ENCODE data around the gene ZNF175.

Gene ZNF175

DNA sequence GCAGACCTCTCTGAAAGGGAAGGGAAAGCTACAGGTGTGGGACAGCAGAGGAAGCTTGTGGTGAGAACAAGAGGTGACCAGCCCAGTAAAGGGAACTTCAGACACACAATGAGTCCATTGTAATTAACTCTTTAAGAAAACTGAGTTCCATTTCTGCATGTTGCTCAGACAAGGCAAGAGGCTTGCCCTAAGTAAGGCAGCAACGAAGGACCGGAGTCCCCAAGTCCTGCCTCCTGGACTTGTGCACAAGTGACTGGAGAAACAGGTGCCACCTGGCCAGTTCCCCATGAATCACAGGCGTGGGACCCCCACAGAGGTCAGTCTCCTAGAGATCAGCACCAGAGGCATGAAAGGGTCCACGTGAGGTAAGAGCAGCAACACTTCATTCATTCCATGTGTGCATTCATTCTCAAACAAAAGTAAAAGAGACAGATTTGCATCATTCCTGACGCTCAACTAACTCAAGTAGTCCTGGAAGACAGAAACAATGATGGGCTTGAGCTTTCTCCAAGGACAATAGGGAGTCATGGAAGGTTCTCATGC, 24.9 kb upstream of the ZNF175 start:
- TF ChIP-seq, protein P1, sequence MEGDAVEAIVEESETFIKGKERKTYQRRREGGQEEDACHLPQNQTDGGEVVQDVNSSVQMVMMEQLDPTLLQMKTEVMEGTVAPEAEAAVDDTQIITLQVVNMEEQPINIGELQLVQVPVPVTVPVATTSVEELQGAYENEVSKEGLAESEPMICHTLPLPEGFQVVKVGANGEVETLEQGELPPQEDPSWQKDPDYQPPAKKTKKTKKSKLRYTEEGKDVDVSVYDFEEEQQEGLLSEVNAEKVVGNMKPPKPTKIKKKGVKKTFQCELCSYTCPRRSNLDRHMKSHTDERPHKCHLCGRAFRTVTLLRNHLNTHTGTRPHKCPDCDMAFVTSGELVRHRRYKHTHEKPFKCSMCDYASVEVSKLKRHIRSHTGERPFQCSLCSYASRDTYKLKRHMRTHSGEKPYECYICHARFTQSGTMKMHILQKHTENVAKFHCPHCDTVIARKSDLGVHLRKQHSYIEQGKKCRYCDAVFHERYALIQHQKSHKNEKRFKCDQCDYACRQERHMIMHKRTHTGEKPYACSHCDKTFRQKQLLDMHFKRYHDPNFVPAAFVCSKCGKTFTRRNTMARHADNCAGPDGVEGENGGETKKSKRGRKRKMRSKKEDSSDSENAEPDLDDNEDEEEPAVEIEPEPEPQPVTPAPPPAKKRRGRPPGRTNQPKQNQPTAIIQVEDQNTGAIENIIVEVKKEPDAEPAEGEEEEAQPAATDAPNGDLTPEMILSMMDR (conservative IDR thresholded peaks at IDR 0.05) = no peak
- peak overlapping the region; percentile 82 for H3K27ac ChIP-seq

DNA sequence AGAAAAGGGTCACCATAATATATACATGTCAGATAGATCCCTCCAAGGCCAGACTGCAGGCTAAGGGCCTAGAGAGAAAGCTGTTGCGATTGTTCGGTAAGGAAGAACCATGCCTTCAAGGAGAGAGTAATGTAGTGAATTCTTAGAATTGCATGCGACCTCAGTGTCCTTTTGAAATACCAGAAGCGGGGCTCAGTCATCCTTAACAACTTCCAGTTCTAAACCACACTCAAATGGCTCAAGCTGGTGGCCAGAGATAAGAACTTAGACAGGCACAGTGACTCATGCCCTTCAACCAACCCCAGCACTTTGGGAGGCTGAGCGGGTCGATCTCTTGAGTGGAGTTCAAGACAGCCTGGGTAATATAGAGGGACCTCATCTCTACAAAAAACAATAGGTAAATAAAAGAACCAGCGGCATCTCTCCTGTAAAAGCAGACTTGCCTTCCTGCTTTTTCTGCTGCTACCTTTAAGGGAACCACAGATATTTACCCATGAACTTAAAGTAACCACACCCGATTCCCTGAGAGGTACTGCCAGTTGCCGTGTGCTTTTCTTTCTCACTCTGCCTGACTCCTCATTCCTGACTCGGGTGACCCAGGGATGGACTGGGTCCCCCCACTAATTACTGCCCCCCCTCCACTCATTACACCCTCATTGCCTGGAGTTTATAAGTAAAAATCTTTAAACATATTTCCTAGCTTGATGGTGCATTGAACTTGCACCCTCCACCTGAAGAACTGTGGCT, 24.3 kb upstream of the ZNF175 start:
- TF ChIP-seq, protein P1 (conservative IDR thresholded peaks at IDR 0.05) = no peak
- H3K27ac ChIP-seq = peak overlapping the region; percentile 82

DNA sequence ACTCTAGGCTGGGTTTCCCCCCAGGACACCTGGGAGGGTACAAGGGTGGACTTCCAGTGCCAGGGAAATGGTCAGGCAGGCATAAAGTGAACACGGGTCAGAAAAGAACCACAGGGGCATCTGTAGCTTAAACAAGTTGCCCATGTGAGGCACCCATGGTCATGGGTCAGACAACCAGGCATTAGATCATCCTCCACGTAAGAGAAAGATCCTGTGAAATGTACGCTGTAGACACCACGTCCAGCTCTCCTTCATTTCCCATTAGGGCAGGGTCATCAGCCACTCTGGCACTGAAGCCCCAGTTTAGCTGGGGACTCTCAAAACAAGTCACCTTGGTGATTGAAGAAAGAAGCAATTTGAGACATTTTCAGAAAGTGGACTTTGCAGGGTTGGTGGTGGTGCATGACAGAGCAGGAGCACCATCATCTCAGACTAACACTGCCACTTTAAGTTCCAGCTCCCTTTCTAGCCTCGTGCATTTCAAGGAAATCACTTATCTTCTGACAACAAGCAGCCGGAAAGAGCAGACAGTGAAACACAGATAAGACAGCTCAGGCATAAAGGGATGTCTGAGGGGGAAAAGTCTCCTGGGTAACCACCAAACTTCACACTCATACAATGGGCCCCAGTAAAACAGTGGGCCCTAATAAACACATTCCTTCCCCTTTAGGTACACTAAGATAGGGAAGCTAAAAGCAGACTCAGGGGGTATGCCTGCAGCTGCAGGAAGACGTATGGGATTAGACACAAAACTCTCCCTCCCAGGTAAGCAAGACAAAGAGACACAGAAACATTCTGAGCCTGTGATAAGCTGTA, 23.5 kb upstream of the ZNF175 start:
- TF ChIP-seq, protein P1 (conservative IDR thresholded peaks at IDR 0.05) = no peak

DNA sequence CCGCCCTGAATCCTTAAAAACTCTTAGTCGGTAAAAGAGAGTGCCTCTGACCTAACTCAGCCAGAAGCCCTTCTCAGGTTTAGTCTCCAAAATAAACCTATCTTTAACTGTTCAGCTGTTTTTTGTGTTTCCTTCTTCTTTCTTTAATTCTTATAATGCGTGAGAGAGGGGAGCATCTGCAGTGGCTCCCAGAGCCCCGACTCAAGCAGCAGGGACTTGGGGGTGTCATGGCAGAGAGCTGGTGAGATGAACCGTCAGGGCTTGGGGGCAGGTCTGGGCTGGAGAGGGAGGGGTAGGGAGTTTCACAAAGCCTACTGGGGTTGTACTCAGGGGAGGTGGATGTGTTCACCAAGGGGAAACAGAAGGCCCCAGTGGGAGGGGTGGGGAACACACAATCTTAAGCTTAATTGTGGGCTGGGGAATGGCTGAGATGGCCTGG, 22.9 kb upstream of the ZNF175 start:
- peak overlapping the region; percentile 82 for H3K27ac ChIP-seq

More for the DNA sequence above, 23.5 kb upstream of the ZNF175 start:
- peak overlapping the region; percentile 82 for H3K27ac ChIP-seq

DNA sequence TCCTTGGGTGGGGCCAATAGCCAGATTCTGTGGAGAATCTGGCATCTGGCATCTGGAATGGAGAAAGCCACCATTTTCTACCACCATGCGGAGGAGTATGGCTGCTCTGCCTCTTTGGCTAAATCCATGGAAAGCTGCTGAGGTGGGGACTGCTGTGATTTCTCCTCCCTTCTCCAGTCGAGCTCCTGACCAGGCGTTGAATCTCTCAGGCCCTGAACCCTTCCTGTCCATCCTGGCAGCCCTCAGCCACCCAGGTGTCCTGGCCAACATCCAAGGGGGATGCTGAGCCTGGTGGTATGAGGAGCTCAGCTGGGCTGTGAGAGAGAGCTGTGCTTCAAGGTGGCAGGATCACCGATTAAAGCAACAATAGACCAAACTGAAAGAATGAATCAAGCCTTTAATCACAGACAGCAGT, 22.2 kb upstream of the ZNF175 start:
- TF ChIP-seq, protein P1 (conservative IDR thresholded peaks at IDR 0.05) = no peak
- peak overlapping the region; percentile 82 for H3K27ac ChIP-seq

More for the DNA sequence above, 22.9 kb upstream of the ZNF175 start:
- TF ChIP-seq, protein P1 (conservative IDR thresholded peaks at IDR 0.05) = no peak

DNA sequence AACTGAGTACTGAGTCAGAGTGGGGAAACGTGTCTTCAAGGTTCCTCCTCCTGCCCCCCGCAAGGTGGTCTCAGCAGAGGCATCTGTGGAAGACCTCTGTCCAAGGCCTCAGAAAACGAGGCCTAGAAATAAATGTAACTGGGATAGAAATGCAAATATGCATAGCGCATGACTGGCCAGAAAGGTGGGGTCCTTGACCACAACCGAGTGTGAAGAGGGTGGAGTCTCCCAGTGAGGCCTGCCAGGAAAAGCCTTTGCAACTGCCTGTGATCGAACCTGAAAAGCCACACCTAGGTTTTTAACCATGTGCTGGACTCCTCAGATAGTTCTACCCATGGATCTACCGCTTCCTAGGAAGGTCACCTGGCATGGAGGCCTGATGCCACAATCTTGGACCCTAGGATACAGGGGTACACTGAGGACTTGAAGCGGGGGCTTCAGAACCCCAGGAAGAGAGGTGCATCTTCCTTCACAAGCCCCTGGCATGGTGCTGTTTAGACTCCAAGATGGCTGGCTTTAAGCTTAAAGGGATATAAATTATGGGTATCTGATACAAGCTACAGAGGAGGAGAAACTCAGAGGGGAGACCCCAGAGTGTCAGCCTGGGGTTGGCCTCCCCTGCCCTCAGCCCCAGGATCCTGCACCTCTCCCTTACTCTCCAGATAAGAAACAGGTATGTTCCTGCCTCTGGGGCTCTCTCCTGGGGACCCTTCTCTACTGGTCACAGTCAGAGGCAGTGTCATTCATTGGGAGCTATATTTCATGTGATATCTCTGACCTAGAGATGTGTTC, 21.4 kb upstream of the ZNF175 start:
- TF ChIP-seq, protein P1 (conservative IDR thresholded peaks at IDR 0.05) = no peak
- H3K27ac ChIP-seq = peak overlapping the region; percentile 82; the same call in 1 of the 2 replicates
